ENCODE results near the gene DCTN2. TPM values are rescaled to one million over a fixed set of nuclear protein-coding genes. Genes with fewer than 3 reads are reported as not detected.

Gene DCTN2
- polyA plus RNA-seq, 1 donor: 148 TPM

DNA sequence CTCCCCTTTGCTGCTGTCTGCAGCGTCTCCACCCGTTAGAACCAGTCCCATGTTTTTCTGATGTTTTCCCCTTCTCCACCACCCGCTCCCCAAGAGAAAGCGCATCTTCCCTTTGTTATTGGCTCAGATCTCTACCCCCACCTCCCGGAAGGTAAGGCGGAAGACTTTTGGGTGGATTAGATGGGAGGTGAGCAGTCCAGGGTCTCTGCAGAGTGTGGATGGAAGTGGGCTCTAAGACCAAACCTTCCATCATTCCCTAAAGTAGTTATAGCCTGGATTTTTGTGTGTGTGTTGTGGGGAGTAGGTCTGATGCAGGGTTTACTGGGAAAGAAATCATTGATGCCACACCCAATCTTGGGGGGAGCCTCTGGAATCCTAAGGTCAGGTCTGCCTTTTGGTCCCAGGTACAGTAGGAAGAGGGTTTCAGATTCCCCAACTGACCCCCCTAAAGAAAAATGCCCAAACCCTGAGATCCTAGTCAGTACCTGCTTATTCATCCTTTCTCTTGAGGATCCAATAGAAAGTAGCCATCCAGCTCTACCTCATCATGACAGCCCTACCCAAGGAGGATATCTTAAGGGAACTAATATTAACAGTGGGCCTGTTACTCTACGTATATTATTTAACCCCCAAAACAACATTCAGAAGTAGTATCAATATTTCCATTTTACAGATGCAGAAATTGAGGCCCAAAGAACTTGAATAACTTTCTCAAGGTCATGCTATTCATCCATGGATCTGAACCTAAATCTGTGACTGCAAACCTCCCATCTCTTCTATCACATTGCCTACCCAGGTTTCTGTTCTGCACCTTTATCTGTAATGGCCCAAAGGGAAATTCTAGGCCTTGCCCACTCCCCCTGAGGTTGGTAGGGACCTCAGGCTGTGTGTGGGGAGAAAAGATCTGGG is 3.9 kb upstream of the DCTN2 start:
- no peak for DNase-seq (ENCODE audit: low read depth)

- no peak for DNase-seq (ENCODE audit: low read depth)
Measured at GRCh38 chr12:57549909-57550640, 3.1 kb upstream of the DCTN2 start, which contains the start of gene KIF5A. Gene KIF5A (plus strand): TSS chr12:57550044. CDS start chr12:57550272, 228 bp downstream.

- DNase-seq (ENCODE audit: low read depth): no peak
Measured at GRCh38 chr12:57549203-57549908, 2.4 kb upstream of the DCTN2 start.

DNA sequence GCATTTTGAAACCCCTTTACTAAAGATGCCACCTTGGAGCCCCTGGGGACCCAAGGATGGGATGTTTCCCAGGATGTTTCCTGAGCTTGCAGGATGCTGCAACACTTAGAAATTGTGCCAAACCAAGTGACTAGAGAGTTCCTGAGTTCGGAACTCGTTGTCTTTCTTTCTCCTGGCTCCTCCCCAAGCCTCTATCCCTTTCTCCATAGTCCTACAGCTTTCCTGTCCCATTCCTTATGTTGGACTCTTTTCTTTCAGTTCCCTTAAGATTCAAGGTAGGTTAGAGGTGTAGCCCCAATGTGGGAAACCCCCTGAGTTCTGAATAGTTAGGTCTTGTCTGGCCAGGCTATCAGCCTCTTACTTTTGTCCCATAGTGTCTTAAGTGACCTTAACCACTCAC is 1.5 kb upstream of the DCTN2 start:
- DNase-seq (ENCODE audit: low read depth): no peak

GRCh38 chr12:57548013-57548315 is 972 bp upstream of the DCTN2 start:
- DNase-seq (ENCODE audit: low read depth): no peak

DNA sequence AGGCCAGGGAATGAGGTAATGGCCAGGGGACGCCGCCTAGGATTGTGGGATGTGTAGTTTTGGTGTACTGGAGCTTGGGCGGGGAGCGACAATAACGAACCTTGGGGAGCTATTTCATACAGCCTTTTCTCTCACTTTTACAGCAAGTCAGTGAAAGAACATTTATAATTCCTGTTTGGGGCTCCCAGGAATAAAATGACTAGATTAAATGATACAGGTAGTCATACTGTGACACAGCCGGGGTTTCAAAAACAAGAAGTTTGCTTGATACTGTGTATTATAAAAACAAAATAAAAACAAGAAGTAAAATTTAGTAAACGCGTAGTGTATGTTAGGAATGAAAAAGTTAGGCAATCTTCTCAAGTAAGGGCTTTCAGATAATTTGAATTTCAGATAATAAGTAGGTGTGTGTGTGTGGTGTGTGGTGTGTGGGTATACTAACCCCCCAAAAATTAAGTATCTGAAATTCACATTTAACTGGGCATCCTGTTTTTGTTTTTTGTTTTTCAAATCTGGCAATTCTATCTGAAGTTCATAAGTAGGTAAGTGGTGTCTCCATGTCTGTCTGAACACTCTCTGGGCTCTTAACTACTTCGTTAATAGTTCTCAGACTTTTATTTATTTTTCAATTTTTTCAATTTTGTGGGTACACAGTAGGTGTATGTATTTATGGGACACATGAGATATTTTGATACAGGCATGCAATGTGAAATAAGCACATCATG is 458 bp upstream of the DCTN2 start:
- DNase-seq (ENCODE audit: low read depth): no peak

DNA sequence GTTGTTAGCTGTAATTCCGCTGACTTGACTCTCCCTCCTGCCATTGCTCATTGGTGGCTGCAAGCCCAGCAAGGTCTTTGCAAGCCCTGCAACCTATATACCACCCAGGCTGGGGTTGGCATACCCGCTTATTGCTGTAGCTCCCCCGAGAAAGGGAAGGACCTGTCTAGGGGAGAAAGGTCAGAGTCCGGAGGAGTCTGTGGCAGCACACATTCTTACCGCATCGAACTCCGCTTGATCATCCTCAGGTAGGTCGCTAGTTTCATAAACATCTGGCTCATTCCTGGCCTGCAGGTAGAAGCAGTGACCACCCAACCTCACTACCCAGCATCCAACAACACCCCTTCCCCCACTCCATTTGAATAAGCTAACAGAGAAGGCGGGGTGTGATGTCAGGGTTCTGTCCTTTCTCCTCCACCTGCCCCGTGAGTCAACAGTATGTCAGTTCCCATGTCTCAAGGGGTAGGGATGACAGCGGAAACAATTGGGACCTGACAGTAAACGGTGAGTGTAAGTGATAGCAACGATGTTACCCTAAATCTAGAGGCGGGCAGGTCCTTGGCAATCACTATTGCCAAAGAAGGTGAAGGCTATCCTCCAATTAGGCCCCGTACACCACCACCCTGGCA is 1.1 kb downstream of the DCTN2 start:
- DNase-seq (ENCODE audit: low read depth): no peak

GRCh38 chr12:57543581-57543980 is 3.4 kb downstream of the DCTN2 start:
- no peak for DNase-seq (ENCODE audit: low read depth)

DNA sequence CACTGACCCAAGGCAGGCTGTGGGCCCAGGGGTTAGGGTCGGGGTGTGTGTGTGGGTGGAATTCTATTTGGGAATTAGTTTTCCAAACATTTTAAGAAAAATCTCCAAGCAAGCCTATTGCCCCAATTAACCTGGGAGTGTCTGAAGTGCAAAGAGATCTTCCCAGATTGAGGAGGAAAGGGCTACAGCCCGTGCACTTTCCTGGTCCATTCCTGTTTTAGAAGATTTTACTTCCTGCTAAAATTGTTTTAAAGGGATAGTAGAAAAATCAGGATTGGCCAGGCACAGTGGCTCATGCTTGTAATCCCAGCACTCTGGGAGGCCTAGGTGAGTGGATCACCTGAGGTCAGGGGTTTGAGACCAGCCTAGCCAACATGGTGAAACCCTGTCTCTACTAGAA is 5.3 kb downstream of the DCTN2 start:
- DNase-seq (ENCODE audit: low read depth): no peak

DNA sequence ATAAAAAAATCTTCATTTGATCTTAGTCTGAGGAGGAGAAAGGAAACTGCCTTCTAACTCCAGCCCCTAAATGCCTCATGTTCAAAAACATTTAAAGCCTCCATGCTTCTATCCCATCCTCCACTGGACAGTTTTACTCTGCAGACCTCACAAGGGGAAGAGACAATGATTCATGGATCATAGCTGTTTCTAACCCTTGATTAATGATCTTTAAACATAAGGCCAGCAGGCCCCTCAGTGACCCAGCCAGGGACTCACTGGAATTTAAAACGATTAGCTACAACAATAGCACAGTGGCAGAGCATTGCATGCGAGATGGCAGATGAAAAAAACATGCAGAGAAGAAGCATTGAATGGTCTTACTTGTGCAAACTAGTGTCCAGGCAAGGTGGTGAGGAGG is 6.0 kb downstream of the DCTN2 start:
- DNase-seq (ENCODE audit: low read depth): no peak

- no peak for DNase-seq (ENCODE audit: low read depth)
Measured at GRCh38 chr12:57539134-57539768, 7.7 kb downstream of the DCTN2 start.

DNA sequence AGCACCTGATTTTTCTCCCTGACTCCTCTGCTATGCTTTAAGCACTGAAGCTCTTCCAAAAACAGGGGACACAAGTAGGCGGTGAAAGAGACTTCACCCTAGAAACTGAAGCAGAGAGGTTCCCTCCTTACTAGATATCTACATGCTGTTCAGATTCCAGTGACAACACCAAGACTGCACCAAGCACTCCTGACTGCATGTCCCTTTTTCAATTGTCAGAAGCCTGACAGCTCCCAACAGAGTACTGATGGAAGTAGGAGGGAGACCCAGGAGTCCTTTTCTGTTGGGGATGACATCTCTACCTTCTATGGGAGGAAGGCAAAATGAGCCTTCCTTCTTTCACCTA is 10.4 kb downstream of the DCTN2 start:
- DNase-seq (ENCODE audit: low read depth): no peak

GRCh38 chr12:57535764-57536596 is 11.0 kb downstream of the DCTN2 start:
- DNase-seq (ENCODE audit: low read depth): no peak

DNA sequence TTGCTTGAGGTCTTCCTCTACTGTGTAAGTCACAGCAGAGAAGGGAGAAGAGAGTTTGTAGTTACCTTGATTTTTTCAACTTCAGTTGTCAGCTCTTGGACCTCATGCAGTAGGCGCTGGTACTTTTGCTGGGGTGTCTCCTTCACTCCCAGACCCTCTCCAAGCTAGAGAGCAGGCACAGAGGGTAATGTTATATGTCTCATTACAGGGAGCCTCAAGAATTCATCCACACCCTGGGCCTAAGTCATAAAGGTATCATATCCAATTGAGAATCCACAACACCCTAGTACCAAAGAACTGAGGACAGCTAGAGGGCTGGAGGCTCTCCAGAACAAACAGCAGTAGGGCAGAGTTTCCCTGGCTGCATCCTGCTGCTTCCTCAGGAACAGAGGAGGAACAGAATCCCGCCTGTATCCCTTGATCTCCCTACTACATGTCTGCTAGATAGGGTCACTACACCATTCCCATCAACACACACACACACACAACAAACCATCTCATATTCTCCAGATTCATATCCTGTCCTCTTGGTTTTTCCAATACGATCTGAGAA is 11.9 kb downstream of the DCTN2 start:
- no peak for DNase-seq (ENCODE audit: low read depth)

GRCh38 chr12:57534250-57534649 is 12.7 kb downstream of the DCTN2 start:
- DNase-seq (ENCODE audit: low read depth): no peak

DNA sequence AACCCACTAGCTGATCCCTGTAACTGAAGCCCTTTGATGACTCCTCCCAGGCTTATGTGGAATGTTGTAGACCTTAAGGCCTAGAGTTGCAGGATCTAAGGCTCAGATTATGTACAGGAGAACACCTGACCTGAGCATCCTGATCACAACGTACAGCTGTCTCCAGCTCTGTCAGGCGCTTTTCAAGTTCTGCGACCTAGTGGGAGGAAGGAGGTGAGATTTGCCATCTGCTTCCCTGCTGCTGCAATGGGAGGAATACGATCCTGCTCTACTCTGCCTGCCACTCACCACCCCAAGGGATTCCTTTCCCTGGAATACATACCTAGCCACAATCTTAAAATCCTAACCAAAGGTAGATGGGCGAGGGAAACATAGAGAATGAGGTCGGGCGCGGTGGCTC is 13.9 kb downstream of the DCTN2 start:
- DNase-seq (ENCODE audit: low read depth): no peak

DNA sequence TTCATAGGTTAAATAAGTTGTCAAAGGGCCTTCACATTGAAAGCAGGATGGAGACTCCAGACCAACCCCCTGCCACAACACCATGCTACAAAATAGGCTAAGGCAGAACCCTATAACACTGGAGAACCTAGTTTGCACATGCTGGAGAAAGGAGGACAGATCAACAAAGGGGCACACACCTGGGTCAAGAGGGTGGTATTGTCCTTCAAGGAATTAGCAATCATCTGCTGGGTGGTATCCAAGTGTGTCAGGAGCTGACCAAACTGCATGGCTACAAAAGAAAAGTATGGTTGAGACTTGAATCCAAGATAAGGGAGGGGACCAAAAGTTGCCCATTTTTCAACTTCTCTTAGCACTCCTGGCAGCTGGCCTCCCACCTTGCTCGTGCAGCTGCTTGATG is 15.2 kb downstream of the DCTN2 start:
- DNase-seq (ENCODE audit: low read depth): no peak

GRCh38 chr12:57530396-57531142 is 16.4 kb downstream of the DCTN2 start:
- no peak for DNase-seq (ENCODE audit: low read depth)

GRCh38 chr12:57529831-57530230 is 17.2 kb downstream of the DCTN2 start:
- DNase-seq (ENCODE audit: low read depth): no peak

All from forelimb muscle (tissue), 1 donor.